GM06990 (cell line): ENCODE measurements around the gene C6orf89.

Source experiments
- DNase-seq: peaks from one replicate; pipeline ENCODE4 v3.0.0-alpha.2; 2011; ENCODE audit not compliant: insufficient read length; ENCODE audit errors: extremely low read depth
- H3K27me3 ChIP-seq: replicated peaks from 2 replicates; pipeline ENCODE4 v1.6.0; 2011; ENCODE audit warnings: low read length; ENCODE audit not compliant: control insufficient read depth, insufficient read depth
- H3K36me3 ChIP-seq: 2 replicates; pipeline ENCODE4 v1.5.1; 2011; ENCODE audit warnings: low read length; ENCODE audit not compliant: control insufficient read depth, insufficient read depth
- H3K4me3 ChIP-seq: replicated peaks from 2 replicates; pipeline ENCODE4 v1.5.1; 2011; ENCODE audit warnings: low read depth, mild to moderate bottlenecking, control low read depth, low read length
- CTCF ChIP-seq: IDR thresholded peaks from 2 replicates; pipeline ENCODE4 v1.5.1; 2011; ENCODE audit warnings: low read length, control low read depth, mild to moderate bottlenecking, inconsistent platforms; ENCODE audit not compliant: insufficient read depth, poor library complexity, severe bottlenecking

C6orf89 gene

GRCh38 chr6:36839749-36840431 lies 45.9 kb upstream of the C6orf89 start:
- TF ChIP-seq CTCF, result no peak
- H3K4me3 ChIP-seq, result peak overlapping the region; percentile 17
- H3K27me3 ChIP-seq, result peaks cover 6% of the 10 kb centered on the region; the same call in 1 of the 2 replicates

GRCh38 chr6:36840432-36841403 lies 45.0 kb upstream of the C6orf89 start:
- Histone ChIP-seq H3K27me3 (peaks cover 4% of the 10 kb centered on the region; the same call in 1 of the 2 replicates), H3K4me3 (no peak overlapping the region)
- TF ChIP-seq CTCF, result no peak

More at GRCh38 chr6:36839749-36840431, 45.9 kb upstream of the C6orf89 start:
- DNase-seq, result peak; percentile 30
- no peaks in the 10 kb centered on the region for H3K36me3 ChIP-seq

GRCh38 chr6:36841756-36842155 lies 44.0 kb upstream of the C6orf89 start:
- no peak for TF ChIP-seq CTCF
- Histone ChIP-seq H3K27me3 (peaks cover 4% of the 10 kb centered on the region; the same call in 1 of the 2 replicates), H3K4me3 (no peak overlapping the region), H3K36me3 (no peaks in the 10 kb centered on the region)
- DNase-seq, result no peak

More at GRCh38 chr6:36840432-36841403, 45.0 kb upstream of the C6orf89 start:
- DNase-seq, result peak; percentile 19
- no peaks in the 10 kb centered on the region for H3K36me3 ChIP-seq

GRCh38 chr6:36843170-36843569 lies 42.6 kb upstream of the C6orf89 start:
- no peak overlapping the region for H3K4me3 ChIP-seq
- H3K27me3 ChIP-seq, result peaks cover 4% of the 10 kb centered on the region; the same call in 1 of the 2 replicates
- no peaks in the 10 kb centered on the region for H3K36me3 ChIP-seq
- no peak for DNase-seq
- TF ChIP-seq CTCF, result no peak

- TF ChIP-seq CTCF, result no peak
- DNase-seq, result no peak
- Histone ChIP-seq H3K4me3 (no peak overlapping the region), H3K27me3 (no peaks in the 10 kb centered on the region; the same call in 1 of the 2 replicates), H3K36me3 (no peaks in the 10 kb centered on the region)
These were observed 41.3 kb upstream of the C6orf89 start for GRCh38 chr6:36844232-36845170.
